Activated CD8-positive, alpha-beta memory T cell treated with anti-CD3 and anti-CD28 coated beads for 1 hour (primary cell): ENCODE results near the gene KHDC1L.
"Not testable (repeated sequence)": the region's sequence is repeated elsewhere in the genome, so short reads cannot be mapped to it uniquely, and the experiment has no call there.

Source experiments
- DNase-seq, 2 donors: peaks; one replicate each; pipeline ENCODE4 v3.0.0-alpha.2; 2020; ENCODE audit warnings: low read depth in 1 of 2; ENCODE audit errors: extremely low read depth in 1 of 2

The KHDC1L gene

GRCh38 chr6:73207221-73207837 is 18.0 kb downstream of the KHDC1L start:
- DNase-seq, result no peak

GRCh38 chr6:73204252-73204651 is 21.0 kb downstream of the KHDC1L start:
- no peak for DNase-seq

- no peak for DNase-seq
Observed at GRCh38 chr6:73203098-73203497, 22.2 kb downstream of the KHDC1L start.

GRCh38 chr6:73200735-73201134 is 24.6 kb downstream of the KHDC1L start:
- DNase-seq, result no peak

GRCh38 chr6:73200247-73200646 is 25.0 kb downstream of the KHDC1L start:
- no peak for DNase-seq

- no peak for DNase-seq
Observed at GRCh38 chr6:73194744-73195143, 30.6 kb downstream of the KHDC1L start.

GRCh38 chr6:73193302-73193701 is 32.0 kb downstream of the KHDC1L start:
- DNase-seq, result not testable (repeated sequence)

GRCh38 chr6:73182021-73182607 is 43.2 kb downstream of the KHDC1L start:
- DNase-seq, result no peak

GRCh38 chr6:73180763-73181619 is 44.3 kb downstream of the KHDC1L start:
- DNase-seq, result no peak

- no peak for DNase-seq
Observed at GRCh38 chr6:73180076-73180738, 45.1 kb downstream of the KHDC1L start.

- DNase-seq, result no peak
Observed at GRCh38 chr6:73177221-73177944, 47.9 kb downstream of the KHDC1L start.

- no peak for DNase-seq
Observed at GRCh38 chr6:73176057-73176456, 49.2 kb downstream of the KHDC1L start.

- DNase-seq, result no peak
Observed at GRCh38 chr6:73174646-73175045, 50.6 kb downstream of the KHDC1L start.
